Lung (tissue), 12 donors: ENCODE measurements around the gene MCTP1. TPM values are rescaled to one million over a fixed set of nuclear protein-coding genes. Genes with fewer than 3 reads are reported as not detected.
A peak's percentile ranks its signal among the peaks of the same experiment; 100 is the strongest.

ENCODE experiments used
- ATAC-seq: fragments of 200-7000 bp; cut with Tn5 transposase; one replicate; pipeline ENCODE4 v1.9.1; 2020; ENCODE audit warnings: moderate number of reproducible peaks; ENCODE audit not compliant: insufficient read depth, low FRiP score
- DNase-seq, 3 donors: peaks; one replicate each; pipeline ENCODE4 v3.0.0-alpha.2; 2013 to 2017
- H3K27ac ChIP-seq, 2 donors: one replicate each; pipeline ENCODE4 v1.5.1; 2013; ENCODE audit warnings: mild to moderate bottlenecking in 2 of 2, moderate library complexity in 2 of 2, control low read depth in 1 of 2, inconsistent platforms in 1 of 2, low read depth in 1 of 2, low read length in 1 of 2
- H3K27me3 ChIP-seq, 3 donors: one replicate each; pipeline ENCODE4 v1.5.1; 2013; ENCODE audit warnings: low read length in 2 of 3; ENCODE audit not compliant: control insufficient read depth in 3 of 3, insufficient read depth in 3 of 3
- H3K36me3 ChIP-seq, 4 donors: one replicate each; pipeline ENCODE4 v1.5.1; 2013; ENCODE audit warnings: low read length in 4 of 4, mild to moderate bottlenecking in 1 of 4, moderate library complexity in 1 of 4; ENCODE audit not compliant: control insufficient read depth in 4 of 4, insufficient read depth in 4 of 4
- H3K4me1 ChIP-seq, 5 donors: one replicate each; pipeline ENCODE4 v1.5.1; 2013; ENCODE audit warnings: low read length in 5 of 5, mild to moderate bottlenecking in 2 of 5, moderate library complexity in 1 of 5; ENCODE audit not compliant: control insufficient read depth in 5 of 5, insufficient read depth in 5 of 5
- H3K4me3 ChIP-seq: one replicate; pipeline ENCODE4 v1.5.1; 2013; ENCODE audit warnings: mild to moderate bottlenecking, control low read depth, moderate library complexity
- H3K9ac ChIP-seq, 2 donors: one replicate each; pipeline ENCODE4 v1.5.1; 2013; ENCODE audit warnings: low read length in 2 of 2, control low read depth in 1 of 2; ENCODE audit not compliant: insufficient read depth in 1 of 2
- H3K9me3 ChIP-seq, 4 donors: one replicate each; pipeline ENCODE4 v1.5.1; 2013; ENCODE audit warnings: low read length in 3 of 4, mild to moderate bottlenecking in 1 of 4, moderate library complexity in 1 of 4; ENCODE audit not compliant: control insufficient read depth in 4 of 4, insufficient read depth in 3 of 4
- CTCF ChIP-seq: IDR thresholded peaks from 2 replicates; pipeline ENCODE4 v1.5.1; 2012; ENCODE audit warnings: mild to moderate bottlenecking; ENCODE audit errors: control extremely low read depth, extremely low read depth
- WGBS, 2 donors: extraction: QIAGEN DNeasy Blood & Tissue Kit; methylation state at CpG; one replicate each; pipeline ENCODE4 v1.1.7; 2013; 5-methylcytosine and 5-hydroxymethylcytosine counted together
- polyA plus RNA-seq, 2 donors: library from polyadenylated mRNA; stranded (reverse); fragments of 200-250 nt; gene quantifications; one replicate each; pipeline ENCODE4 v1.2.1, GENCODE V29; 2013
- total RNA-seq, 2 donors: library from RNA; depleted of rRNA in 1 of 2; stranded (reverse); fragments of >200 nt in 1 of 2; gene quantifications; one replicate each; pipeline ENCODE4 v1.2.1, GENCODE V29; 2014 to 2021
- donor health status: control.
- donor health status: control.
- donor health status: Bipolar disorder and iron deficiency.
- donor health status: healthy.
- donor health status: DM: yes; HTN: yes; CAD: no.

The MCTP1 gene
- total and polyA plus RNA-seq, 4 donors: 5.8 to 34.8 (median 27.4) TPM

DNA sequence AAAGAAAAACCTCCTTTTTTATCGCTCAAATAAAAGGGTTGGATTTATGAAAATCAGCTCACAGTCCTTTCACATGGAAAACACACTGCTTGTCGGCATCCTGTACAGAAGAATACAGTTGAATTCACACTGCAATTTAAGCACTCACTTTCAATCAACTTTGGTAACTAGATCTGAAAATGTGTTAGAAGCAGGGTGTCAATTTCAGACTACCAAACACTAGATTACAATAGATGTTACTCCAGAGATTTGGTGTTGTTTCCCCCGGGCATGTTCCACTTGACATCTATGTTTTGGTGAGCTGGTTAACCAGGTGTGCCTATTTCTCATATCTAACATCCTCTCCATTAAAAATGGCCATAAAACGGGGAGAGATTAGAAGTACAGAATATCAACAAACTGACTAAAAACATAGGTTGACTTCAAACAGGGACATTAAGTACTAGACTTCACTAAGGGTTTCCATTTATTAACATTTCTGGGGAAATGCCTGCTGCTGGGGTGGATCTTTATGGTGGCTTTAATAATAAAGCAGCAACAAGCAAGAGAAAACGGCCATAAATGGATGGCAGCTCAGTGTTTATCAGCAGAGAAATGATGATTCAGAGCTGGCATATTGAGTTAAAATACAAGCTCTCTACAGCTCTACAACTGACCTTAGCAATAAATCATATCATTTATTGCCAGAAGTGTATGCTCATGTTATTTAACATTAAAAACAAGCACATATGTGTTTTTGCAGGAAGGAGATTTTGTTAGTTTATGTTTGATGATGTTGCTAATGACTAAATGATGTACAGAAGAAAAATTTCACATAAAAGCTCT is 507.6 kb downstream of the MCTP1 start:
- no peak for TF ChIP-seq CTCF
- H3K27me3 ChIP-seq: no peaks in the 10 kb centered on the region
- peak in 1 of 3 donors; percentile 8 for DNase-seq
- no peak overlapping the region for H3K4me3 ChIP-seq
- no peaks in the 10 kb centered on the region for H3K4me1 ChIP-seq
- WGBS, 2 donors: 86 to 92% methylated on average over 5 of the region's 5 CpGs
- H3K9me3 ChIP-seq: no peaks in the 10 kb centered on the region
- no peak overlapping the region for H3K27ac ChIP-seq
- no peak for ATAC-seq
- H3K36me3 ChIP-seq: no peaks in the 10 kb centered on the region
- H3K9ac ChIP-seq: no peak overlapping the region

DNA sequence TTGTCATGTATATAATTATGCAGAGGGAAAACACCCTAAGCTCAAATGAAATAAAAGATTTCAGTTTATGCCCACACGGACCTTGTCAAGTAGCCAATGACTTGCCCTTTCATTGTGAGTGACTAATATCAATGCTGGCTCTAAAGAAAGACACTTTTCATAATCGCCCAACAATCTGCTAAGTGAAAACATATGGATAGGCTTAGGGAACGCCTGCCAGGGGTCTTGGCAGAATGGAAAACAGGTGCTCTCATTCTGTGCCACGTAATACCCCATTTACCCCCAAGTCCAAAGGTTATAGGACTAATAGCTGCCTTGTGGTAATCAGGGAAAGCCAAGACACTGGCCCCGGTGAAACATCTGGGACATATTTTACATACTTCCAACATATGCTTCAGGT is 508.7 kb downstream of the MCTP1 start:
- Histone ChIP-seq H3K36me3 (no peaks in the 10 kb centered on the region), H3K27me3 (no peaks in the 10 kb centered on the region), H3K9ac (no peak overlapping the region), H3K4me1 (no peaks in the 10 kb centered on the region), H3K4me3 (no peak overlapping the region), H3K9me3 (no peaks in the 10 kb centered on the region), H3K27ac (no peak overlapping the region)
- ATAC-seq (no peak), DNase-seq (no peak)
- WGBS, 2 donors: 86 to 87% methylated on average over 5 of the region's 5 CpGs
- no peak for TF ChIP-seq CTCF

DNA sequence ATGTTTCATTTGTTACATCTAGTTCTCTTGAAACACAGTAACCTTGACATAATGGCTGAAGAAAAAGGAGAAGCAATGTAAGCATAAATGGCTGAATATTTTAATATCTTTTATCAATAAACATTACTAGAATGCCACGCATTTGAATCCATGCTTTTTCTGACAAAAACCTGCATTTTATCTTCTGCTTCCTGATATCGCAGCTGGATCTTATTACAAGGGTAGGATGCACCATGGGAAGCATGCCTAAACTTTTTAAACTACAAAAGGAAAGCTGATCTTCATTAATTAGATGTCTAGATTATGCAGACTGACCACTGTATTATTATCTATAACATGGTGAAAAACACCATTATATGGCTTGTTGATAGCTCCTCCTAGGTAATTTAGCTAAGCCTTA is 509.8 kb downstream of the MCTP1 start:
- Histone ChIP-seq H3K27ac (no peak overlapping the region), H3K9ac (no peak overlapping the region), H3K27me3 (no peaks in the 10 kb centered on the region), H3K4me1 (no peaks in the 10 kb centered on the region), H3K9me3 (no peaks in the 10 kb centered on the region), H3K4me3 (no peak overlapping the region), H3K36me3 (peaks cover 0 to under 1% (median 0%) of the 10 kb centered on the region in 4 donors)
- WGBS, 2 donors: 85 to 91% methylated on average over 2 of the region's 2 CpGs
- ATAC-seq (no peak), DNase-seq (no peak)
- no peak for TF ChIP-seq CTCF

DNA sequence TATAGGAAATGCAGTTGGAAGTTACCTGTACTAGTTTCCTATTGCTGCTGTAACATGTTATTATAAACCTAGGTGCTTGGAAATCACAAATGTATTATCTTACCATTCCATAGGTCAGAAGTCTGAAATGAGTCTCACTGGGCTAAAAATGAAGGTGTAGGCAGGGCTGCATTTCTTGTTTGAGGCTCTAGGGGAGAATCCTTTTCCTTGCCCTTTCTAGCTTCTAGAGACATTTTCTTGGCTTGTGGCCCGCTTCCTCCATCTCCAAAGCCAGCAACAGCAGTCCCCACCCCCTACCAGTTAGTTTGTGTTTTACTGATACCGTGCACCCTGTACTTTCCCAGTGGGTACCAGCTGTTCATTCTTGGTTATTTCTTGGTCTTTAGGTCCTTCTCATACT is 513.2 kb downstream of the MCTP1 start:
- peaks cover 0 to 1% (median 0%) of the 10 kb centered on the region in 4 donors for H3K36me3 ChIP-seq

More for the DNA sequence above, 513.2 kb downstream of the MCTP1 start:
- 84 to 91% methylated on average over 2 of the region's 2 CpGs for WGBS, 2 donors
- DNase-seq (no peak), ATAC-seq (no peak)
- Histone ChIP-seq H3K9ac (no peak overlapping the region), H3K27me3 (no peaks in the 10 kb centered on the region), H3K9me3 (peaks cover 0 to 2% (median 0%) of the 10 kb centered on the region in 4 donors), H3K4me3 (no peak overlapping the region), H3K4me1 (no peaks in the 10 kb centered on the region), H3K27ac (no peak overlapping the region)
- TF ChIP-seq CTCF: no peak
